ENCODE measurements around the gene CPN2. TPM values are rescaled to one million over a fixed set of nuclear protein-coding genes. Genes with fewer than 3 reads are reported as not detected.

The CPN2 gene
- total and polyA plus RNA-seq, 4 donors, result not detected

- Histone ChIP-seq H3K27ac (ENCODE audit: low read depth in 1 of 2, low read length in 1 of 2) (no peak overlapping the region), H3K9ac (ENCODE audit: insufficient read depth in 1 of 2, low read length in 2 of 2) (no peak overlapping the region), H3K27me3 (ENCODE audit: control insufficient read depth in 3 of 3, insufficient read depth in 3 of 3, low read length in 2 of 3) (no peaks in the 10 kb centered on the region), H3K4me1 (ENCODE audit: control insufficient read depth in 5 of 5, insufficient read depth in 5 of 5, low read length in 5 of 5) (peaks cover 0 to 27% (median 4%) of the 10 kb centered on the region in 5 donors), H3K4me3 (no peak overlapping the region), H3K9me3 (ENCODE audit: control insufficient read depth in 4 of 4, insufficient read depth in 3 of 4, low read length in 3 of 4) (peaks cover 0 to 2% (median 0%) of the 10 kb centered on the region in 4 donors), H3K36me3 (ENCODE audit: control insufficient read depth in 4 of 4, insufficient read depth in 4 of 4, low read length in 4 of 4) (no peaks in the 10 kb centered on the region)
- TF ChIP-seq, protein P1, sequence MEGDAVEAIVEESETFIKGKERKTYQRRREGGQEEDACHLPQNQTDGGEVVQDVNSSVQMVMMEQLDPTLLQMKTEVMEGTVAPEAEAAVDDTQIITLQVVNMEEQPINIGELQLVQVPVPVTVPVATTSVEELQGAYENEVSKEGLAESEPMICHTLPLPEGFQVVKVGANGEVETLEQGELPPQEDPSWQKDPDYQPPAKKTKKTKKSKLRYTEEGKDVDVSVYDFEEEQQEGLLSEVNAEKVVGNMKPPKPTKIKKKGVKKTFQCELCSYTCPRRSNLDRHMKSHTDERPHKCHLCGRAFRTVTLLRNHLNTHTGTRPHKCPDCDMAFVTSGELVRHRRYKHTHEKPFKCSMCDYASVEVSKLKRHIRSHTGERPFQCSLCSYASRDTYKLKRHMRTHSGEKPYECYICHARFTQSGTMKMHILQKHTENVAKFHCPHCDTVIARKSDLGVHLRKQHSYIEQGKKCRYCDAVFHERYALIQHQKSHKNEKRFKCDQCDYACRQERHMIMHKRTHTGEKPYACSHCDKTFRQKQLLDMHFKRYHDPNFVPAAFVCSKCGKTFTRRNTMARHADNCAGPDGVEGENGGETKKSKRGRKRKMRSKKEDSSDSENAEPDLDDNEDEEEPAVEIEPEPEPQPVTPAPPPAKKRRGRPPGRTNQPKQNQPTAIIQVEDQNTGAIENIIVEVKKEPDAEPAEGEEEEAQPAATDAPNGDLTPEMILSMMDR (IDR thresholded peaks at IDR 0.05; ENCODE audit: control extremely low read depth, extremely low read depth), result no peak
- WGBS, 2 donors, result 93 to 96% methylated on average over 17 of the region's 17 CpGs
- ATAC-seq (ENCODE audit: insufficient read depth, low FRiP score) (no peak), DNase-seq (peak in 1 of 3 donors; percentile 8)
Observed at GRCh38 chr3:194304186-194304917, 46.8 kb downstream of the CPN2 start.

DNA sequence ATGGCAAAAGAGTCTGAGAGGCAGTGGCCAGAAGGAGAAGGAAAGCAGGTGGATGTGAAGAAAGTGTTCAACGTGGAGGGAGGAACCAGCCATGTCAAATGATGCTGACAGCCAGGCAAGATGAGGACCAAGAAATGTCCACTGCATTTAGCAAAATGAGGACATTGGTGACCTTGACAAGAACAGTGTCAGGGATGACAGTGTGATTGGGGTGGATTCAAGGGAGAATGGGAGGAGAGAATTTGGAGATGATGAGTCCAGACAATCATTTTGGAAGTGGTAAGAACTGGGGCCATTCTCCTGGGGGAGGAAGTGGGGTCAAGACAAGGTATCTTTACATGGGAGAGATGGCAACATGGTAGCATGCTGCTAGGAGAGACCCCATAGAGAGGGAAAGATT, 47.4 kb downstream of the CPN2 start:
- H3K9me3 ChIP-seq (ENCODE audit: control insufficient read depth in 4 of 4, insufficient read depth in 3 of 4, low read length in 3 of 4), result peaks cover 0 to 2% (median 0%) of the 10 kb centered on the region in 4 donors
- H3K27ac ChIP-seq (ENCODE audit: low read depth in 1 of 2, low read length in 1 of 2), result no peak overlapping the region
- whole genome bisulfite sequencing, 2 donors, result 52 to 83% methylated on average over 1 of the region's 1 CpG
- no peaks in the 10 kb centered on the region for H3K27me3 ChIP-seq (ENCODE audit: control insufficient read depth in 3 of 3, insufficient read depth in 3 of 3, low read length in 2 of 3)
- peaks cover 0 to 21% (median 4%) of the 10 kb centered on the region in 5 donors for H3K4me1 ChIP-seq (ENCODE audit: control insufficient read depth in 5 of 5, insufficient read depth in 5 of 5, low read length in 5 of 5)
- no peak overlapping the region for H3K9ac ChIP-seq (ENCODE audit: insufficient read depth in 1 of 2, low read length in 2 of 2)
- no peak overlapping the region for H3K4me3 ChIP-seq
- no peaks in the 10 kb centered on the region for H3K36me3 ChIP-seq (ENCODE audit: control insufficient read depth in 4 of 4, insufficient read depth in 4 of 4, low read length in 4 of 4)
- TF ChIP-seq, protein P1 (IDR thresholded peaks at IDR 0.05; ENCODE audit: control extremely low read depth, extremely low read depth), result no peak
- DNase-seq (peak in 1 of 3 donors; percentile 2), ATAC-seq (ENCODE audit: insufficient read depth, low FRiP score) (no peak)

- H3K9me3 ChIP-seq (ENCODE audit: control insufficient read depth in 4 of 4, insufficient read depth in 3 of 4, low read length in 3 of 4), result peaks cover 0 to 2% (median 0%) of the 10 kb centered on the region in 4 donors
- H3K4me1 ChIP-seq (ENCODE audit: control insufficient read depth in 5 of 5, insufficient read depth in 5 of 5, low read length in 5 of 5), result peaks cover 0 to 16% (median 7%) of the 10 kb centered on the region in 5 donors
- H3K27ac ChIP-seq (ENCODE audit: low read depth in 1 of 2, low read length in 1 of 2), result no peak overlapping the region
- ATAC-seq (ENCODE audit: insufficient read depth, low FRiP score), result no peak
- 89 to 91% methylated on average over 3 of the region's 3 CpGs for WGBS, 2 donors
- H3K36me3 ChIP-seq (ENCODE audit: control insufficient read depth in 4 of 4, insufficient read depth in 4 of 4, low read length in 4 of 4), result no peaks in the 10 kb centered on the region
- H3K4me3 ChIP-seq, result no peak overlapping the region
- H3K27me3 ChIP-seq (ENCODE audit: control insufficient read depth in 3 of 3, insufficient read depth in 3 of 3, low read length in 2 of 3), result no peaks in the 10 kb centered on the region
- H3K9ac ChIP-seq (ENCODE audit: insufficient read depth in 1 of 2, low read length in 2 of 2), result no peak overlapping the region
- peak in 1 of 3 donors; percentile 9 for DNase-seq
- TF ChIP-seq, protein P1 (IDR thresholded peaks at IDR 0.05; ENCODE audit: control extremely low read depth, extremely low read depth), result no peak
Observed at GRCh38 chr3:194301730-194302129, 49.4 kb downstream of the CPN2 start.

Data from lung (tissue), 12 donors.